Measurements from ENCODE around the gene SLC39A11. TPM values are rescaled to one million over a fixed set of nuclear protein-coding genes. Genes with fewer than 3 reads are reported as not detected.

SLC39A11 gene
- total RNA-seq, 1 experiment from 2014 or later = 46.4 TPM

DNA sequence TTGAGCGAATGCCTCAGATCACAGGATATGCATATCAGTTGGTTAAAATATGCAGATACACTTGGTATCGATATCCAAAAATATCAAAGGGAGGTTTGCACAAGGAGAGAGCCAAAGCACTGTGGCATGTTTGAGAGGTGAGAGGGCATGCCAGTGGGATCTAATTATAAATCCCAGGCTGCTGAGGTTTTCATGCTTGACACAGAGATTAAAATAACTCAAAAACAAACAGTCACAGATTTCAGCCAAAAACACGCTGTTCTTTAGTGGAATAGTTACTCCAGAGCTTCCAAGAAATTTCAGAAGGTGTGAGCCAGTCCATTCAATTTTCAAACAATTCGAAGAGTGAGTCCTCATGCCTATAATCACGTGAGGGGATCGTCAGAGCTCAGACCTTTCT is 493.8 kb downstream of the SLC39A11 start:
- no peaks in the 10 kb centered on the region for H4K20me1 ChIP-seq (ENCODE audit: insufficient read depth)
- DNase-seq (ENCODE audit: low read depth, low spot score) = no peak
- ATAC-seq = no peak
- intact Hi-C loops (cut with micrococcal nuclease) = no loop called here
- H3K9me2 ChIP-seq (ENCODE audit: insufficient read depth) = no peaks in the 10 kb centered on the region
- H3K9me3 ChIP-seq (ENCODE audit: control insufficient read depth in 1 of 2, insufficient read depth in 1 of 2, low read depth in 1 of 2, low read length in 2 of 2) = no peaks in the 10 kb centered on the region
- ChIA-PET RAD21 (ENCODE audit: low non-redundant PET in 1 of 2, low total read pairs in 2 of 2, uncharacterized antibody in 2 of 2, unreplicated experiment in 2 of 2) (no interaction called here), CTCF (interaction anchor here (1.1 kb wide), 1 partner anchor 42 kb away, joined by 3 read pairs; no protein-coding TSS in a partner anchor), POLR2A (interaction anchor here (0.8 to 1.2 kb wide), 4 partner anchors 10 to 16 kb away, joined by 3 read pairs; no protein-coding TSS in a partner anchor)
- no peak overlapping the region for H3K27ac ChIP-seq (ENCODE audit: low read depth, low read length)
- H3K4me2 ChIP-seq (ENCODE audit: low read length) = no peak overlapping the region
- no peaks in the 10 kb centered on the region for H3K27me3 ChIP-seq (ENCODE audit: insufficient read depth, low read length)
- no TSS peak for BruUV-seq (replicated peaks)
- TF ChIP-seq, protein P1, sequence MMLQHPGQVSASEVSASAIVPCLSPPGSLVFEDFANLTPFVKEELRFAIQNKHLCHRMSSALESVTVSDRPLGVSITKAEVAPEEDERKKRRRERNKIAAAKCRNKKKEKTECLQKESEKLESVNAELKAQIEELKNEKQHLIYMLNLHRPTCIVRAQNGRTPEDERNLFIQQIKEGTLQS (IDR thresholded peaks at IDR 0.05) = no peak
- TF ChIP-seq ELF1 (IDR thresholded peaks at IDR 0.05; ENCODE audit: borderline replicate concordance, low read depth) = no peak
- TF ChIP-seq ZFX (IDR thresholded peaks at IDR 0.05) = no peak
- TF ChIP-seq EZH2phosphoT487 (IDR thresholded peaks at IDR 0.05; ENCODE audit: borderline replicate concordance) = no peak
- TF ChIP-seq, protein P2, sequence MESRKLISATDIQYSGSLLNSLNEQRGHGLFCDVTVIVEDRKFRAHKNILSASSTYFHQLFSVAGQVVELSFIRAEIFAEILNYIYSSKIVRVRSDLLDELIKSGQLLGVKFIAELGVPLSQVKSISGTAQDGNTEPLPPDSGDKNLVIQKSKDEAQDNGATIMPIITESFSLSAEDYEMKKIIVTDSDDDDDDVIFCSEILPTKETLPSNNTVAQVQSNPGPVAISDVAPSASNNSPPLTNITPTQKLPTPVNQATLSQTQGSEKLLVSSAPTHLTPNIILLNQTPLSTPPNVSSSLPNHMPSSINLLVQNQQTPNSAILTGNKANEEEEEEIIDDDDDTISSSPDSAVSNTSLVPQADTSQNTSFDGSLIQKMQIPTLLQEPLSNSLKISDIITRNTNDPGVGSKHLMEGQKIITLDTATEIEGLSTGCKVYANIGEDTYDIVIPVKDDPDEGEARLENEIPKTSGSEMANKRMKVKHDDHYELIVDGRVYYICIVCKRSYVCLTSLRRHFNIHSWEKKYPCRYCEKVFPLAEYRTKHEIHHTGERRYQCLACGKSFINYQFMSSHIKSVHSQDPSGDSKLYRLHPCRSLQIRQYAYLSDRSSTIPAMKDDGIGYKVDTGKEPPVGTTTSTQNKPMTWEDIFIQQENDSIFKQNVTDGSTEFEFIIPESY (IDR thresholded peaks at IDR 0.05; ENCODE audit: extremely low read depth, insufficient replicate concordance, low read length) = no peak
- TF ChIP-seq, protein P3, sequence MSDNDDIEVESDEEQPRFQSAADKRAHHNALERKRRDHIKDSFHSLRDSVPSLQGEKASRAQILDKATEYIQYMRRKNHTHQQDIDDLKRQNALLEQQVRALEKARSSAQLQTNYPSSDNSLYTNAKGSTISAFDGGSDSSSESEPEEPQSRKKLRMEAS (IDR thresholded peaks at IDR 0.05) = no peak
- TF ChIP-seq JUND (IDR thresholded peaks at IDR 0.05) = no peak
- TF ChIP-seq EZH2 (IDR thresholded peaks at IDR 0.05) = no peak
- TF ChIP-seq CEBPB (IDR thresholded peaks at IDR 0.05; ENCODE audit: low read depth) = no peak
- no peak for TF ChIP-seq EGR1 (IDR thresholded peaks at IDR 0.05; ENCODE audit: low read depth)
- no peak for TF ChIP-seq YY1 (IDR thresholded peaks at IDR 0.05; ENCODE audit: extremely low read depth, insufficient replicate concordance, low read depth, low read length)
- no peak for TF ChIP-seq TCF7L2 (IDR thresholded peaks at IDR 0.05; ENCODE audit: borderline replicate concordance, extremely low read depth, insufficient read depth, insufficient read length)
- TF ChIP-seq FOSL1 (IDR thresholded peaks at IDR 0.05; ENCODE audit: low read depth) = no peak
- TF ChIP-seq RAD21 (IDR thresholded peaks at IDR 0.05; ENCODE audit: low read depth) = no peak
- TF ChIP-seq, protein P4, sequence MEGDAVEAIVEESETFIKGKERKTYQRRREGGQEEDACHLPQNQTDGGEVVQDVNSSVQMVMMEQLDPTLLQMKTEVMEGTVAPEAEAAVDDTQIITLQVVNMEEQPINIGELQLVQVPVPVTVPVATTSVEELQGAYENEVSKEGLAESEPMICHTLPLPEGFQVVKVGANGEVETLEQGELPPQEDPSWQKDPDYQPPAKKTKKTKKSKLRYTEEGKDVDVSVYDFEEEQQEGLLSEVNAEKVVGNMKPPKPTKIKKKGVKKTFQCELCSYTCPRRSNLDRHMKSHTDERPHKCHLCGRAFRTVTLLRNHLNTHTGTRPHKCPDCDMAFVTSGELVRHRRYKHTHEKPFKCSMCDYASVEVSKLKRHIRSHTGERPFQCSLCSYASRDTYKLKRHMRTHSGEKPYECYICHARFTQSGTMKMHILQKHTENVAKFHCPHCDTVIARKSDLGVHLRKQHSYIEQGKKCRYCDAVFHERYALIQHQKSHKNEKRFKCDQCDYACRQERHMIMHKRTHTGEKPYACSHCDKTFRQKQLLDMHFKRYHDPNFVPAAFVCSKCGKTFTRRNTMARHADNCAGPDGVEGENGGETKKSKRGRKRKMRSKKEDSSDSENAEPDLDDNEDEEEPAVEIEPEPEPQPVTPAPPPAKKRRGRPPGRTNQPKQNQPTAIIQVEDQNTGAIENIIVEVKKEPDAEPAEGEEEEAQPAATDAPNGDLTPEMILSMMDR (IDR thresholded peaks at IDR 0.05 in 2 of 3, conservative IDR thresholded peaks at IDR 0.05 in 1 of 3; ENCODE audit: borderline replicate concordance in 1 of 3, insufficient read depth in 1 of 3, low read depth in 2 of 3, low read length in 2 of 3) = no peak
- no peak overlapping the region for H3K4me3 ChIP-seq (replicated peaks in 1 of 2; ENCODE audit: low read depth in 1 of 2, low read length in 2 of 2)
- H3K9ac ChIP-seq (ENCODE audit: low read length) = no peak overlapping the region
- H3K36me3 ChIP-seq (ENCODE audit: control insufficient read depth in 1 of 2, insufficient read depth in 2 of 2, low read length in 2 of 2) = no peaks in the 10 kb centered on the region
- H3K79me2 ChIP-seq (ENCODE audit: insufficient read depth, low read length) = no peaks in the 10 kb centered on the region
- H3K4me1 ChIP-seq (ENCODE audit: control insufficient read depth in 1 of 2, insufficient read depth in 2 of 2, low read length in 2 of 2) = peaks cover 32 to 53% of the 10 kb centered on the region in 2 experiments
- no peak overlapping the region for H2AFZ ChIP-seq (ENCODE audit: low read depth, low read length, poor library complexity, severe bottlenecking)
